ENCODE data around the gene LMCD1.

DNA sequence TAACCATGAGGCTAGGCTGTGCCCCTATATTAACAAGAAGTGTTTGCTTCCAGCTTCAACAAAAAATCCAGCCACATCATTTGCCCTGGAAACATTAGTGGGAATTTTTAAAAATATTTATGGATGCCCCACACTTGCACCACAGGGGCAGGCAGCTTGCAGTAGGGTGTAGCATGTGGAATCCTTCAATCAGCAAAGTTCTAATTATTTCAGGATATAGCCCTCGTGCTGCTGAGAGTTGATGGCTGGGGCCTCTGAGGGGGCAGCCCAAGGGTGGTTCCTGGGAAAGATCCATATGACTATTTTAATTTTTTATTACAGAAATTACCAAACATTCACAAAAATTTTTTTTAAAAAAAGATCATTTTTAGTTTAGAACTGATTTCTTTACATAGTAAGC, 35.1 kb upstream of the LMCD1 start:
- TF ChIP-seq, protein P1, sequence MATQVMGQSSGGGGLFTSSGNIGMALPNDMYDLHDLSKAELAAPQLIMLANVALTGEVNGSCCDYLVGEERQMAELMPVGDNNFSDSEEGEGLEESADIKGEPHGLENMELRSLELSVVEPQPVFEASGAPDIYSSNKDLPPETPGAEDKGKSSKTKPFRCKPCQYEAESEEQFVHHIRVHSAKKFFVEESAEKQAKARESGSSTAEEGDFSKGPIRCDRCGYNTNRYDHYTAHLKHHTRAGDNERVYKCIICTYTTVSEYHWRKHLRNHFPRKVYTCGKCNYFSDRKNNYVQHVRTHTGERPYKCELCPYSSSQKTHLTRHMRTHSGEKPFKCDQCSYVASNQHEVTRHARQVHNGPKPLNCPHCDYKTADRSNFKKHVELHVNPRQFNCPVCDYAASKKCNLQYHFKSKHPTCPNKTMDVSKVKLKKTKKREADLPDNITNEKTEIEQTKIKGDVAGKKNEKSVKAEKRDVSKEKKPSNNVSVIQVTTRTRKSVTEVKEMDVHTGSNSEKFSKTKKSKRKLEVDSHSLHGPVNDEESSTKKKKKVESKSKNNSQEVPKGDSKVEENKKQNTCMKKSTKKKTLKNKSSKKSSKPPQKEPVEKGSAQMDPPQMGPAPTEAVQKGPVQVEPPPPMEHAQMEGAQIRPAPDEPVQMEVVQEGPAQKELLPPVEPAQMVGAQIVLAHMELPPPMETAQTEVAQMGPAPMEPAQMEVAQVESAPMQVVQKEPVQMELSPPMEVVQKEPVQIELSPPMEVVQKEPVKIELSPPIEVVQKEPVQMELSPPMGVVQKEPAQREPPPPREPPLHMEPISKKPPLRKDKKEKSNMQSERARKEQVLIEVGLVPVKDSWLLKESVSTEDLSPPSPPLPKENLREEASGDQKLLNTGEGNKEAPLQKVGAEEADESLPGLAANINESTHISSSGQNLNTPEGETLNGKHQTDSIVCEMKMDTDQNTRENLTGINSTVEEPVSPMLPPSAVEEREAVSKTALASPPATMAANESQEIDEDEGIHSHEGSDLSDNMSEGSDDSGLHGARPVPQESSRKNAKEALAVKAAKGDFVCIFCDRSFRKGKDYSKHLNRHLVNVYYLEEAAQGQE (IDR thresholded peaks at IDR 0.05; ENCODE audit: insufficient replicate concordance, low read depth) = no peak
- TF ChIP-seq, protein P2, sequence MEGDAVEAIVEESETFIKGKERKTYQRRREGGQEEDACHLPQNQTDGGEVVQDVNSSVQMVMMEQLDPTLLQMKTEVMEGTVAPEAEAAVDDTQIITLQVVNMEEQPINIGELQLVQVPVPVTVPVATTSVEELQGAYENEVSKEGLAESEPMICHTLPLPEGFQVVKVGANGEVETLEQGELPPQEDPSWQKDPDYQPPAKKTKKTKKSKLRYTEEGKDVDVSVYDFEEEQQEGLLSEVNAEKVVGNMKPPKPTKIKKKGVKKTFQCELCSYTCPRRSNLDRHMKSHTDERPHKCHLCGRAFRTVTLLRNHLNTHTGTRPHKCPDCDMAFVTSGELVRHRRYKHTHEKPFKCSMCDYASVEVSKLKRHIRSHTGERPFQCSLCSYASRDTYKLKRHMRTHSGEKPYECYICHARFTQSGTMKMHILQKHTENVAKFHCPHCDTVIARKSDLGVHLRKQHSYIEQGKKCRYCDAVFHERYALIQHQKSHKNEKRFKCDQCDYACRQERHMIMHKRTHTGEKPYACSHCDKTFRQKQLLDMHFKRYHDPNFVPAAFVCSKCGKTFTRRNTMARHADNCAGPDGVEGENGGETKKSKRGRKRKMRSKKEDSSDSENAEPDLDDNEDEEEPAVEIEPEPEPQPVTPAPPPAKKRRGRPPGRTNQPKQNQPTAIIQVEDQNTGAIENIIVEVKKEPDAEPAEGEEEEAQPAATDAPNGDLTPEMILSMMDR (IDR thresholded peaks at IDR 0.05; ENCODE audit: insufficient read depth, low read length) = no peak
